GM23338 (cell line): ENCODE results near the gene ATP13A1. TPM values are rescaled to one million over a fixed set of nuclear protein-coding genes. Genes with fewer than 3 reads are reported as not detected.

Experiments
- ATAC-seq: fragments of 200-7000 bp; cut with Tn5 transposase; 3 replicates; pipeline ENCODE4 v1.9.1; 2020
- DNase-seq: peaks from one replicate; pipeline ENCODE4 v3.0.0-alpha.2; 2015; ENCODE audit warnings: low spot score
- H2AFZ ChIP-seq: fragments of 200-600 bp; sonication (generic); 2 replicates; pipeline ENCODE4 v1.8.0; 2016; ENCODE audit warnings: antibody characterized with exemption, mild to moderate bottlenecking, moderate library complexity
- H3F3A ChIP-seq: fragments of 200-600 bp; sonication (generic); replicated peaks from 2 replicates; pipeline ENCODE4 v1.8.0; 2017; ENCODE audit warnings: antibody characterized with exemption, mixed run types, low read depth
- H3K27ac ChIP-seq: fragments of 200-600 bp; sonication (generic); 2 replicates; pipeline ENCODE4 v1.6.1; 2016; ENCODE audit warnings: low read depth
- H3K27me3 ChIP-seq: fragments of 200-600 bp; sonication (generic); 2 replicates; pipeline ENCODE4 v1.8.0; 2016; ENCODE audit warnings: mild to moderate bottlenecking, mixed run types, moderate library complexity; ENCODE audit not compliant: insufficient read depth
- H3K36me3 ChIP-seq: fragments of 200-600 bp; sonication (generic); 2 replicates; pipeline ENCODE4 v1.8.0; 2016; ENCODE audit warnings: mild to moderate bottlenecking; ENCODE audit not compliant: insufficient read depth
- H3K4me1 ChIP-seq: fragments of 200-600 bp; sonication (generic); 2 replicates; pipeline ENCODE4 v1.8.0; 2016; ENCODE audit warnings: mild to moderate bottlenecking, moderate library complexity; ENCODE audit not compliant: insufficient read depth
- H3K4me2 ChIP-seq: fragments of 200-600 bp; sonication (generic); 2 replicates; pipeline ENCODE4 v1.7.1; 2017; ENCODE audit warnings: mixed run types
- H3K4me3 ChIP-seq: fragments of 200-600 bp; sonication (generic); 2 replicates; pipeline ENCODE4 v1.6.1; 2016; ENCODE audit warnings: mixed run types
- H3K79me2 ChIP-seq: fragments of 200-600 bp; sonication (generic); replicated peaks from 2 replicates; pipeline ENCODE4 v1.8.0; 2017; ENCODE audit warnings: mild to moderate bottlenecking; ENCODE audit not compliant: insufficient read depth
- H3K9me2 ChIP-seq: fragments of 200-600 bp; sonication (generic); 2 replicates; pipeline ENCODE4 v1.8.0; 2017; ENCODE audit not compliant: insufficient read depth
- H4K20me1 ChIP-seq: fragments of 200-600 bp; sonication (generic); replicated peaks from 2 replicates; pipeline ENCODE4 v1.8.0; 2017; ENCODE audit warnings: mild to moderate bottlenecking; ENCODE audit not compliant: insufficient read depth
- H3K27ac Mint-ChIP-seq: 2 replicates; pipeline ENCODE4 v1.8.0; 2020; ENCODE audit warnings: inconsistent platforms, mild to moderate bottlenecking, moderate library complexity, mixed read lengths
- H3K27me3 Mint-ChIP-seq: 3 replicates; pipeline ENCODE4 v1.8.0; 2022; ENCODE audit warnings: low read depth, mild to moderate bottlenecking, moderate library complexity, mixed read lengths, inconsistent platforms; ENCODE audit not compliant: insufficient read depth, poor library complexity
- H3K36me3 Mint-ChIP-seq: 3 replicates; pipeline ENCODE4 v1.8.0; 2021; ENCODE audit warnings: low read depth, mild to moderate bottlenecking, inconsistent platforms, moderate library complexity, mixed read lengths
- H3K4me1 Mint-ChIP-seq: 3 replicates; pipeline ENCODE4 v1.8.0; 2020; ENCODE audit warnings: mild to moderate bottlenecking, inconsistent platforms, mixed read lengths
- H3K4me3 Mint-ChIP-seq: 3 replicates; pipeline ENCODE4 v1.8.0; 2021; ENCODE audit warnings: moderate library complexity, mild to moderate bottlenecking, inconsistent platforms, mixed read lengths
- H3K9me3 Mint-ChIP-seq: 3 replicates; pipeline ENCODE4 v1.8.0; 2020; ENCODE audit warnings: moderate library complexity, mild to moderate bottlenecking, inconsistent platforms, mixed read lengths
- CREB1 ChIP-seq: fragments of 250-450 bp; sonication (Bioruptor Pico); IDR thresholded peaks from 2 replicates; pipeline ENCODE4 v1.5.0; 2020; ENCODE audit warnings: low read depth, mild to moderate bottlenecking, moderate library complexity
- EZH2 ChIP-seq: fragments of 200-600 bp; sonication (generic); IDR thresholded peaks from one replicate; pipeline ENCODE4 v1.8.0; 2017; ENCODE audit warnings: antibody characterized with exemption, mild to moderate bottlenecking, low read depth; ENCODE audit not compliant: unreplicated experiment
- EZH2phosphoT487 ChIP-seq: fragments of 200-600 bp; sonication (generic); IDR thresholded peaks from one replicate; pipeline ENCODE4 v1.8.1; 2018; ENCODE audit warnings: antibody characterized with exemption; ENCODE audit not compliant: unreplicated experiment
- JUNB ChIP-seq: IDR thresholded peaks from one replicate; pipeline ENCODE4 v1.6.1; 2016; ENCODE audit warnings: antibody characterized with exemption; ENCODE audit not compliant: unreplicated experiment
- NANOG ChIP-seq: IDR thresholded peaks from 2 replicates; pipeline ENCODE4 v1.6.1; 2016; ENCODE audit warnings: antibody characterized with exemption, borderline replicate concordance
- POLR2AphosphoS5 ChIP-seq: IDR thresholded peaks from 2 replicates; pipeline ENCODE4 v1.6.1; 2016; ENCODE audit warnings: antibody characterized with exemption, low read depth
- STAT1 ChIP-seq: IDR thresholded peaks from one replicate; pipeline ENCODE4 v1.6.1; 2016; ENCODE audit warnings: antibody characterized with exemption; ENCODE audit not compliant: unreplicated experiment
- ZNF114 ChIP-seq: fragments of 250-450 bp; sonication (Bioruptor Pico); IDR thresholded peaks from 2 replicates; pipeline ENCODE4 v1.5.0; 2020; ENCODE audit warnings: mild to moderate bottlenecking, moderate library complexity
- ZNF331 ChIP-seq: fragments of 250-450 bp; sonication (Bioruptor Pico); IDR thresholded peaks from 2 replicates; pipeline ENCODE4 v1.5.0; 2020; ENCODE audit warnings: low read depth, mild to moderate bottlenecking, moderate library complexity
- polyA plus RNA-seq: library from polyadenylated mRNA; unstranded; fragments of >200 nt; fragmentation: Nextera tagmentation; extraction: Ambion mirVana; gene quantifications from 2 replicates; pipeline ENCODE4 v1.2.1, GENCODE V29; 2016
- total RNA-seq: library from RNA; depleted of rRNA; stranded (reverse); fragments of >200 nt; shearing (Covaris generic); gene quantifications from 2 replicates; pipeline ENCODE4 v1.2.3, GENCODE V29; 2014
- TF ChIP-seq, protein P1 (sequence below): IDR thresholded peaks from 2 replicates; pipeline ENCODE4 v1.6.1; 2016; ENCODE audit warnings: antibody characterized with exemption
- TF ChIP-seq, protein P2 (sequence below): IDR thresholded peaks from one replicate; pipeline ENCODE4 v1.6.1; 2018; ENCODE audit warnings: antibody characterized with exemption; ENCODE audit not compliant: unreplicated experiment
- TF ChIP-seq, protein P3 (sequence below): fragments of 250-450 bp; sonication (Bioruptor Pico); IDR thresholded peaks from 2 replicates; pipeline ENCODE4 v1.5.0; 2020; ENCODE audit warnings: mild to moderate bottlenecking, moderate library complexity
- TF ChIP-seq, protein P4 (sequence below), 2 experiments: fragments of 200-600 bp in 1 of 2; sonication (generic) in 1 of 2; conservative IDR thresholded peaks; 2 replicates each; pipeline versions ENCODE4 v1.5.1 to v1.6.1; 2016 to 2017; ENCODE audit warnings: antibody characterized with exemption in 2 of 2, low read depth in 2 of 2, mild to moderate bottlenecking in 2 of 2, moderate library complexity in 1 of 2

The ATP13A1 gene
- total and polyA plus RNA-seq, 2 experiments from 2014 or later = 38.1 to 307 TPM

DNA sequence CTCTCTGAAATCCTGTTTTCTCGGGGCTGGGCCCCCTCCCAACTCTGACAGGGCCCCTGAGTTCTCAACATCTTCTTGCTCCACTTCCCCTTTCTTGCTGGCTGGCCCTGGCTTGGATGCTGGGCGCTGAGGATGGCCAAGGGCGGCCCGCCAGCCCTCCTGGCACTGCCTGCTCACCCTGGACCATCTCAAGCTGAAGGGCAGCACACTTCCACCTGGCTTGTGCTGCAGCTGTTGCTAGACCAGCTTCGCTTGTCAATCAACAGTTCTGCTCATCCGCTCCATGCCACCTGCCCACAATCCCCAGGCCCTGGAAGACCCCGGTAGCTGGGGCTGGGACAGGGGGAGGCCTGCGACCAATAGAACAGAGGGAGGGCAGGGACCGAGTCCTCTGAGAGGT lies 13.1 kb downstream of the ATP13A1 start:
- 0 out of 2 replicates have a peak, but pooled peaks cover 2% of the 10 kb centered on the region for H3F3A ChIP-seq
- no peak overlapping the region for H3K4me2 ChIP-seq
- no peak overlapping the region for H2AFZ ChIP-seq
- ATAC-seq (no peak), DNase-seq (no peak)
- Mint-ChIP-seq H3K4me3 (no peak overlapping the region), H3K27ac (no peak overlapping the region), H3K4me1 (no peaks in the 10 kb centered on the region), H3K27me3 (peaks cover 16% of the 10 kb centered on the region), H3K9me3 (no peaks in the 10 kb centered on the region), H3K36me3 (peaks cover 80% of the 10 kb centered on the region)
- TF ChIP-seq CREB1 (no peak), EZH2phosphoT487 (no peak), STAT1 (no peak), EZH2 (no peak), ZNF331 (CRISPR knock-in tag) (no peak), POLR2AphosphoS5 (no peak), JUNB (no peak), NANOG (no peak), ZNF114 (no peak)
- TF ChIP-seq, protein P1, sequence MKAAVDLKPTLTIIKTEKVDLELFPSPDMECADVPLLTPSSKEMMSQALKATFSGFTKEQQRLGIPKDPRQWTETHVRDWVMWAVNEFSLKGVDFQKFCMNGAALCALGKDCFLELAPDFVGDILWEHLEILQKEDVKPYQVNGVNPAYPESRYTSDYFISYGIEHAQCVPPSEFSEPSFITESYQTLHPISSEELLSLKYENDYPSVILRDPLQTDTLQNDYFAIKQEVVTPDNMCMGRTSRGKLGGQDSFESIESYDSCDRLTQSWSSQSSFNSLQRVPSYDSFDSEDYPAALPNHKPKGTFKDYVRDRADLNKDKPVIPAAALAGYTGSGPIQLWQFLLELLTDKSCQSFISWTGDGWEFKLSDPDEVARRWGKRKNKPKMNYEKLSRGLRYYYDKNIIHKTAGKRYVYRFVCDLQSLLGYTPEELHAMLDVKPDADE = no peak
- TF ChIP-seq, protein P2, sequence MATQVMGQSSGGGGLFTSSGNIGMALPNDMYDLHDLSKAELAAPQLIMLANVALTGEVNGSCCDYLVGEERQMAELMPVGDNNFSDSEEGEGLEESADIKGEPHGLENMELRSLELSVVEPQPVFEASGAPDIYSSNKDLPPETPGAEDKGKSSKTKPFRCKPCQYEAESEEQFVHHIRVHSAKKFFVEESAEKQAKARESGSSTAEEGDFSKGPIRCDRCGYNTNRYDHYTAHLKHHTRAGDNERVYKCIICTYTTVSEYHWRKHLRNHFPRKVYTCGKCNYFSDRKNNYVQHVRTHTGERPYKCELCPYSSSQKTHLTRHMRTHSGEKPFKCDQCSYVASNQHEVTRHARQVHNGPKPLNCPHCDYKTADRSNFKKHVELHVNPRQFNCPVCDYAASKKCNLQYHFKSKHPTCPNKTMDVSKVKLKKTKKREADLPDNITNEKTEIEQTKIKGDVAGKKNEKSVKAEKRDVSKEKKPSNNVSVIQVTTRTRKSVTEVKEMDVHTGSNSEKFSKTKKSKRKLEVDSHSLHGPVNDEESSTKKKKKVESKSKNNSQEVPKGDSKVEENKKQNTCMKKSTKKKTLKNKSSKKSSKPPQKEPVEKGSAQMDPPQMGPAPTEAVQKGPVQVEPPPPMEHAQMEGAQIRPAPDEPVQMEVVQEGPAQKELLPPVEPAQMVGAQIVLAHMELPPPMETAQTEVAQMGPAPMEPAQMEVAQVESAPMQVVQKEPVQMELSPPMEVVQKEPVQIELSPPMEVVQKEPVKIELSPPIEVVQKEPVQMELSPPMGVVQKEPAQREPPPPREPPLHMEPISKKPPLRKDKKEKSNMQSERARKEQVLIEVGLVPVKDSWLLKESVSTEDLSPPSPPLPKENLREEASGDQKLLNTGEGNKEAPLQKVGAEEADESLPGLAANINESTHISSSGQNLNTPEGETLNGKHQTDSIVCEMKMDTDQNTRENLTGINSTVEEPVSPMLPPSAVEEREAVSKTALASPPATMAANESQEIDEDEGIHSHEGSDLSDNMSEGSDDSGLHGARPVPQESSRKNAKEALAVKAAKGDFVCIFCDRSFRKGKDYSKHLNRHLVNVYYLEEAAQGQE = no peak
- TF ChIP-seq, protein P3, sequence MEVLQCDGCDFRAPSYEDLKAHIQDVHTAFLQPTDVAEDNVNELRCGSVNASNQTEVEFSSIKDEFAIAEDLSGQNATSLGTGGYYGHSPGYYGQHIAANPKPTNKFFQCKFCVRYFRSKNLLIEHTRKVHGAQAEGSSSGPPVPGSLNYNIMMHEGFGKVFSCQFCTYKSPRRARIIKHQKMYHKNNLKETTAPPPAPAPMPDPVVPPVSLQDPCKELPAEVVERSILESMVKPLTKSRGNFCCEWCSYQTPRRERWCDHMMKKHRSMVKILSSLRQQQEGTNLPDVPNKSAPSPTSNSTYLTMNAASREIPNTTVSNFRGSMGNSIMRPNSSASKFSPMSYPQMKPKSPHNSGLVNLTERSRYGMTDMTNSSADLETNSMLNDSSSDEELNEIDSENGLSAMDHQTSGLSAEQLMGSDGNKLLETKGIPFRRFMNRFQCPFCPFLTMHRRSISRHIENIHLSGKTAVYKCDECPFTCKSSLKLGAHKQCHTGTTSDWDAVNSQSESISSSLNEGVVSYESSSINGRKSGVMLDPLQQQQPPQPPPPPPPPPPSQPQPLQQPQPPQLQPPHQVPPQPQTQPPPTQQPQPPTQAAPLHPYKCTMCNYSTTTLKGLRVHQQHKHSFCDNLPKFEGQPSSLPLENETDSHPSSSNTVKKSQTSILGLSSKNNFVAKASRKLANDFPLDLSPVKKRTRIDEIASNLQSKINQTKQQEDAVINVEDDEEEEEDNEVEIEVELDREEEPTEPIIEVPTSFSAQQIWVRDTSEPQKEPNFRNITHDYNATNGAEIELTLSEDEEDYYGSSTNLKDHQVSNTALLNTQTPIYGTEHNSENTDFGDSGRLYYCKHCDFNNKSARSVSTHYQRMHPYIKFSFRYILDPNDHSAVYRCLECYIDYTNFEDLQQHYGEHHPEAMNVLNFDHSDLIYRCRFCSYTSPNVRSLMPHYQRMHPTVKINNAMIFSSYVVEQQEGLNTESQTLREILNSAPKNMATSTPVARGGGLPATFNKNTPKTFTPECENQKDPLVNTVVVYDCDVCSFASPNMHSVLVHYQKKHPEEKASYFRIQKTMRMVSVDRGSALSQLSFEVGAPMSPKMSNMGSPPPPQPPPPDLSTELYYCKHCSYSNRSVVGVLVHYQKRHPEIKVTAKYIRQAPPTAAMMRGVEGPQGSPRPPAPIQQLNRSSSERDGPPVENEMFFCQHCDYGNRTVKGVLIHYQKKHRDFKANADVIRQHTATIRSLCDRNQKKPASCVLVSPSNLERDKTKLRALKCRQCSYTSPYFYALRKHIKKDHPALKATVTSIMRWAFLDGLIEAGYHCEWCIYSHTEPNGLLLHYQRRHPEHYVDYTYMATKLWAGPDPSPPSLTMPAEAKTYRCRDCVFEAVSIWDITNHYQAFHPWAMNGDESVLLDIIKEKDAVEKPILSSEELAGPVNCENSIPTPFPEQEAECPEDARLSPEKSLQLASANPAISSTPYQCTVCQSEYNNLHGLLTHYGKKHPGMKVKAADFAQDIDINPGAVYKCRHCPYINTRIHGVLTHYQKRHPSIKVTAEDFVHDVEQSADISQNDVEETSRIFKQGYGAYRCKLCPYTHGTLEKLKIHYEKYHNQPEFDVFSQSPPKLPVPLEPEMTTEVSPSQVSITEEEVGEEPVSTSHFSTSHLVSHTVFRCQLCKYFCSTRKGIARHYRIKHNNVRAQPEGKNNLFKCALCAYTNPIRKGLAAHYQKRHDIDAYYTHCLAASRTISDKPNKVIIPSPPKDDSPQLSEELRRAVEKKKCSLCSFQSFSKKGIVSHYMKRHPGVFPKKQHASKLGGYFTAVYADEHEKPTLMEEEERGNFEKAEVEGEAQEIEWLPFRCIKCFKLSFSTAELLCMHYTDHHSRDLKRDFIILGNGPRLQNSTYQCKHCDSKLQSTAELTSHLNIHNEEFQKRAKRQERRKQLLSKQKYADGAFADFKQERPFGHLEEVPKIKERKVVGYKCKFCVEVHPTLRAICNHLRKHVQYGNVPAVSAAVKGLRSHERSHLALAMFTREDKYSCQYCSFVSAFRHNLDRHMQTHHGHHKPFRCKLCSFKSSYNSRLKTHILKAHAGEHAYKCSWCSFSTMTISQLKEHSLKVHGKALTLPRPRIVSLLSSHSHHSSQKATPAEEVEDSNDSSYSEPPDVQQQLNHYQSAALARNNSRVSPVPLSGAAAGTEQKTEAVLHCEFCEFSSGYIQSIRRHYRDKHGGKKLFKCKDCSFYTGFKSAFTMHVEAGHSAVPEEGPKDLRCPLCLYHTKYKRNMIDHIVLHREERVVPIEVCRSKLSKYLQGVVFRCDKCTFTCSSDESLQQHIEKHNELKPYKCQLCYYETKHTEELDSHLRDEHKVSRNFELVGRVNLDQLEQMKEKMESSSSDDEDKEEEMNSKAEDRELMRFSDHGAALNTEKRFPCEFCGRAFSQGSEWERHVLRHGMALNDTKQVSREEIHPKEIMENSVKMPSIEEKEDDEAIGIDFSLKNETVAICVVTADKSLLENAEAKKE = no peak
- TF ChIP-seq, protein P4, sequence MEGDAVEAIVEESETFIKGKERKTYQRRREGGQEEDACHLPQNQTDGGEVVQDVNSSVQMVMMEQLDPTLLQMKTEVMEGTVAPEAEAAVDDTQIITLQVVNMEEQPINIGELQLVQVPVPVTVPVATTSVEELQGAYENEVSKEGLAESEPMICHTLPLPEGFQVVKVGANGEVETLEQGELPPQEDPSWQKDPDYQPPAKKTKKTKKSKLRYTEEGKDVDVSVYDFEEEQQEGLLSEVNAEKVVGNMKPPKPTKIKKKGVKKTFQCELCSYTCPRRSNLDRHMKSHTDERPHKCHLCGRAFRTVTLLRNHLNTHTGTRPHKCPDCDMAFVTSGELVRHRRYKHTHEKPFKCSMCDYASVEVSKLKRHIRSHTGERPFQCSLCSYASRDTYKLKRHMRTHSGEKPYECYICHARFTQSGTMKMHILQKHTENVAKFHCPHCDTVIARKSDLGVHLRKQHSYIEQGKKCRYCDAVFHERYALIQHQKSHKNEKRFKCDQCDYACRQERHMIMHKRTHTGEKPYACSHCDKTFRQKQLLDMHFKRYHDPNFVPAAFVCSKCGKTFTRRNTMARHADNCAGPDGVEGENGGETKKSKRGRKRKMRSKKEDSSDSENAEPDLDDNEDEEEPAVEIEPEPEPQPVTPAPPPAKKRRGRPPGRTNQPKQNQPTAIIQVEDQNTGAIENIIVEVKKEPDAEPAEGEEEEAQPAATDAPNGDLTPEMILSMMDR (conservative IDR thresholded peaks at IDR 0.05; ENCODE audit: low read depth in 2 of 2) = no peak
- no peak overlapping the region for H3K4me3 ChIP-seq
- peaks cover 6% of the 10 kb centered on the region; the same call in 1 of the 2 replicates for H4K20me1 ChIP-seq
- no peaks in the 10 kb centered on the region for H3K4me1 ChIP-seq
- no peaks in the 10 kb centered on the region for H3K27me3 ChIP-seq
- H3K79me2 ChIP-seq = no peaks in the 10 kb centered on the region
- peaks cover 18% of the 10 kb centered on the region for H3K36me3 ChIP-seq
- H3K9me2 ChIP-seq = no peaks in the 10 kb centered on the region
- no peak overlapping the region for H3K27ac ChIP-seq
